Measurements from ENCODE around the gene XDH. TPM values are rescaled to one million over a fixed set of nuclear protein-coding genes. Genes with fewer than 3 reads are reported as not detected.

The XDH gene
- total and polyA plus RNA-seq, 3 donors from 2014 or later, result 0.21 to 1.5 (median 0.43) TPM

DNA sequence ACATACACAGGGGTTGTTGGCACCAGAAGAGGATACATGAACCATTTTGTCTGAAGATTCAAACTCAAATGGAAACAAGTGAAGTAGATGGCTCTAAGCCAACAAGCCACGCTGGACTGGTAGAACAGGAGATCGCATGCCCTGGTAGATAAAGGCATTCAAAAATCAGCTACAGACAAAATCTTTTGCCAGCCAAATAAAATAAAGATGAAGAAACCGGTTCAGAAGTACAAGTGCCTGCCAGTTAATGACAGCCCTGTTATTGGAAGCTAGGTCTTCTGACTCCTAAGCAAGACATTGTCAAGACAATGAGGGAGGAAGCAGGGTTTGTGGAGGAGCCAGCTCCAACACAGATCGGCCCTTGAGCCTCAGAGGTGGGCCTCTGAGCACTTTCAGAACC lies 128.3 kb downstream of the XDH start:
- 60 to 72% methylated on average over 4 of the region's 4 CpGs for WGBS, 2 donors
- intact Hi-C loops (cut with DNase I; ENCODE audit: low total_unique reads), result no loop called here
- H3K36me3 ChIP-seq (ENCODE audit: low read depth, missing control alignments), result no peaks in the 10 kb centered on the region
- no peak for TF ChIP-seq POLR2A (IDR thresholded peaks at IDR 0.05)
- TF ChIP-seq, protein P1, sequence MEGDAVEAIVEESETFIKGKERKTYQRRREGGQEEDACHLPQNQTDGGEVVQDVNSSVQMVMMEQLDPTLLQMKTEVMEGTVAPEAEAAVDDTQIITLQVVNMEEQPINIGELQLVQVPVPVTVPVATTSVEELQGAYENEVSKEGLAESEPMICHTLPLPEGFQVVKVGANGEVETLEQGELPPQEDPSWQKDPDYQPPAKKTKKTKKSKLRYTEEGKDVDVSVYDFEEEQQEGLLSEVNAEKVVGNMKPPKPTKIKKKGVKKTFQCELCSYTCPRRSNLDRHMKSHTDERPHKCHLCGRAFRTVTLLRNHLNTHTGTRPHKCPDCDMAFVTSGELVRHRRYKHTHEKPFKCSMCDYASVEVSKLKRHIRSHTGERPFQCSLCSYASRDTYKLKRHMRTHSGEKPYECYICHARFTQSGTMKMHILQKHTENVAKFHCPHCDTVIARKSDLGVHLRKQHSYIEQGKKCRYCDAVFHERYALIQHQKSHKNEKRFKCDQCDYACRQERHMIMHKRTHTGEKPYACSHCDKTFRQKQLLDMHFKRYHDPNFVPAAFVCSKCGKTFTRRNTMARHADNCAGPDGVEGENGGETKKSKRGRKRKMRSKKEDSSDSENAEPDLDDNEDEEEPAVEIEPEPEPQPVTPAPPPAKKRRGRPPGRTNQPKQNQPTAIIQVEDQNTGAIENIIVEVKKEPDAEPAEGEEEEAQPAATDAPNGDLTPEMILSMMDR (IDR thresholded peaks at IDR 0.05), result no peak
- no peak overlapping the region for H3K4me3 ChIP-seq
- no peaks in the 10 kb centered on the region for H3K4me1 ChIP-seq
- H3K27me3 ChIP-seq, result no peaks in the 10 kb centered on the region
- H3K9me3 ChIP-seq, result no peaks in the 10 kb centered on the region
- no peak overlapping the region for H3K27ac ChIP-seq
- no peak for DNase-seq

Other genes starting within 250 kb of the XDH start
- gene CAPN14, start 197.2 kb downstream of the XDH start, total RNA-seq, result 1 to 10 TPM in 1 of 2 donors, under 1 TPM in 1; 0.47 to 1.1 TPM
- gene CAPN14, start 197.2 kb downstream of the XDH start, polyA plus RNA-seq (ENCODE audit: insufficient read depth, low read depth, low replicate concordance), result 0.36 TPM
- 1 to 10 TPM; 4.5 to 5.1 TPM for gene EHD3, start 180.6 kb downstream of the XDH start, total RNA-seq
- 3.5 TPM for gene EHD3, start 180.6 kb downstream of the XDH start, polyA plus RNA-seq (ENCODE audit: insufficient read depth, low read depth, low replicate concordance)
- gene SRD5A2, start 166.2 kb upstream of the XDH start, total RNA-seq, result 1 to 10 TPM; 1.3 to 1.4 TPM
- 1.8 TPM for gene SRD5A2, start 166.2 kb upstream of the XDH start, polyA plus RNA-seq (ENCODE audit: insufficient read depth, low read depth, low replicate concordance)